ENCODE results near the gene NOL6. TPM values are rescaled to one million over a fixed set of nuclear protein-coding genes. Genes with fewer than 3 reads are reported as not detected.
A peak's percentile ranks its signal among the peaks of the same experiment; 100 is the strongest.

Gene NOL6
- total RNA-seq, 1 donor from 2014 or later: 35.7 TPM

DNA sequence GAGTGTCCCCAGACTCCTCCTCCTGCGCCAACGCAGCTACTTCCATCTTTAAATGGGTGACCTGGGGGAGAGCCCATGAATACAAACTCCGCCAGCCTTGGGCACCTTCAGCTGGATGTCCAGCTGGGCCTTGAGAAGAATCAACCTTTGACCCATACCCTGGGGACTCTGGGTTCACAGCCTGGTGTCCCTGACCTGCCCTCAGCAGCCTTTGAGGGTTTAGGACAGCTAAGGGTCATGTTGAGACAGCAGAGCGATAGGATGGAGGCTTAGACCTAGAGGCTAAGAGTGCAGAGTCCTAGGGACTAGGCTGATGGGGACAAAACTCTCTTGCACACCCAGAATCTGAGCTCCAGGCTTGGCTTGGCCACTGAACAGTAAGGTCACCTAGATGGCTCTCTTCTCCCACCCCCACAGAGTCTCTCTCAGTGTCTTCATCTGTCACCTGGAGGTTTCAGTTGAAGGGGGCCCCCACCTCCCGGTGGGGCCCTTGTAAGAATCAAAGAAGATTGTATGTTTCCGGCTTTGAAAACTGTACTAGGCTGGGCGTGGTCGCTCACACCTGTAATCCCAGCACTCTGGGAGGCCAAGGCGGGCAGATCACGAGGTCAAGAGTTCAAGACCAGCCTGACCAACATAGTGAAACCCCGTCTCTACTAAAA is 19.6 kb downstream of the NOL6 start:
- no peak for DNase-seq (ENCODE audit: low spot score)

DNA sequence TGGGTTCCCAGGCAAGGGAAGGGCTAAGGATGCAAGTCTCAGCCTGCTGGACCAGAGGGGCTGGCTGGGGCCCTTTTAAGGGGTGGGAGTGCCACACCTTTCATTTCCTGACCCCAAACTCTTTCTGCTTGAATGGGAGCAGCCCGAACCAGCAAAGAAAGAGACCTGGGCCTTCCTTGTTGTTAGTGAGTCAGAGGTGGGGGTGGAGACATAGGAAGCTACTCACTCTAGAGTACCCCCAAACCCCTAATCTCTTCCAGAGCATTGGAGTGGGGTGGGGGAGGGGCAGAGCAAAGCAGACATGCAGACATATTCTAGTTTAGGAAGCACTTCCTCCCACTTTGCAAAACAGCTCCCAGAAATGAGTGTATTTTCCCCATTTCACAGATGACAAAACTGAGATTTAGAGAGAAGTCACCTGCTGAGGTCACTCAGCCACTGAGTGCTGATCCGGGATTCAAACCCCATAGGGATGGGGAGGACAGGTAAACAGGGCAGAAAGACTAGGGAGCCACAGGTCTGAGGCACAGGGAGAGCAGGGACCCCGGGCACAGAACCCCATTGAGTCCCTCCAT is 20.4 kb downstream of the NOL6 start:
- no peak for DNase-seq (ENCODE audit: low spot score)

DNA sequence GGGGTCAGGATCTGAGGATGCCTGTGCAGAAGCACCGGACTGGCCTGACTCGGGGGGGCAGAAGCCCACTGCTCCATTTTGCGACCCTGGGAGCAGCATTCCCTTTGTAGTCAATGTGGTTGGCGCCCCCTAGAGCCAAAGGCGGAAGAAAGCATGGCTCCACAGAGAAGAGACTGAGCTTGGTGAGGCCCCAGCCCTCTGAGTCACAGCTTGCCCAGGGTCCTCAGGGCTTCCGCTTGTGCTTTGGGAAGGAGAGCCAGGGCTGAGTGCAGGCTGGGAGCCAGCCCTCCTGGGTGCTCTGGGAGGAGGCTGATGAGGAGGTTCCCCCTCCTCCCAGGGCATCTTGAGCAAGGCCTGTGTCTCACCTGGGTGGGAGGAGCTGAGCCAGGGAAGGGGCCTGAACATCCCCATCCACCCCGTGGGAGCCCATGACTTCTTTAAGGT is 20.9 kb downstream of the NOL6 start:
- no peak for DNase-seq (ENCODE audit: low spot score)

DNA sequence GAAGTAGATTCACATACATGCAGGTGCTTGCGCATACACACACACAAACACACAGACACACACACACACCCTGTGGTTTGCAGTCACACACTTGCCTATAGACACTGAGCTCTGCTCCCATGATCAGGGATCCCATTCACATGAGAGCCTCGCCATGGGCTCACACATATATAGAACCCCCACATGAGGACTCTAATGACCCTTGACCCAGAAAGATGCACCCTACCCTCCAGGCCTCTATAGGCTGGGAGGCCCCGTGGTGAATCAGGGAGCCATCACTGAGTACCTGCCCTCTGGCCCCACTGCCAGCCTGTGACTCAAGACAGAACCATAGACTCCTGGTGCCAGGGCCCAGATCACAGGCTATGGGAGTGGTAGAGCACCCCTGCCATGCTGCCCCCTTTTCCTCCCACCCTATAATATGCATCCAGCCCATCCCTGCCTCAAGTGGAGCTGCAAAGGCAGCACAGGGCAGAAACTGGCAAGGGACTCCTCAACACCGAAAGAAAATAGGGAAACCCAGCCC is 23.0 kb downstream of the NOL6 start:
- DNase-seq (ENCODE audit: low spot score): no peak

DNA sequence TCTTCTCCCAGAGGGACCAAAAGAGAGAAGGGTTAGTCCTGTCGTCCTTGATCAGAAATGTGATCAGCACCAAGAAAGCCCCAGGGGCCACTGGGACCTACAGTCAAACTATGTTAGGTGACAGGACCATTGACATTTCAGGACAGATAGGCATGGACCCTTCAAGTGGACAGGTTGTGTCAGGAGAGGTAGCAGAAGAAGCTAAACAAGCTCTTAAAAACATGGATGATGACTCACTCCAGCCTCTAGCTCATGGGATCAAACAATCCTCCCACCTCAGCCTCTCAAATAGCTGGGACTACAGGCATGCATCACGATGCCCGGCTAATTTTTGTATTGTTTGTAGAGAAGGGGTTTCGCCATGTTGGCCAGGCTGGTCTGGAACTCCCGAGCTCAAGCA is 24.0 kb downstream of the NOL6 start:
- DNase-seq (ENCODE audit: low spot score): no peak

DNA sequence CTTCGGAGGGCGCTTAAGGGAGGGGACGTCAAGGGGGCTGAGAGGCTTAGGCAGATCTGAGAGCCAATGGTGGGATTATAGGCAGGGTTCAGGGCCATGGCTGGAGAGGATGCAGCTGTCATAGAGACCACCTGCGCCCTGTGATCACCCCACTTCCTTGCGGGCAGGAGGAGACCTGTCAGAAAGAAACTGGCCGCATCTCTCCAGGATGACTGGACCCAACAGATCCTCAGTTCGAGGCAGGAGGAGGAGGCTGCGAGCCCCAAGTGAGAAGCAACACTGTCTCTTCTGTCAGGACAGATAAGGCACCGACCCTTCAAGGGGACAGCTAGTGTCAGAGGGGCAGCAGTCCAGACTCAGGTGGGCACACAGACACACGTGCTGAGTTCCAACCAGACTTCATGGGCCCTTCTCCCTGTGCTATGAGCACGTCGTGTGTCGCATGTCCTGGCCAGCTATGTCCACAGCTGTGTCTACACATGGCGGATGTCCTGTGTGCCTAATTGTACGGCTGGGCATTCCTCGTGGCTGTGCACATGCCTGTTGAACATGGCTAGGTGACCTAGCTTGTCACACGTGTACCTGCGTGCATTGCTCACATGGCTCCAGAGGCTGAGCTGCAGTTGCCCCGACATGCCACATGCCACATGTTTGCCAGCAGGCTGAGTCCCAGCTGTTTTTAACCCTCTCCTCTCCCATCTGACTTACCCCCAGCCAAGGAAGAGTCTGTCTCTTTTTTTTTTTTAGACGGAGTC is 25.7 kb downstream of the NOL6 start:
- DNase-seq (ENCODE audit: low spot score): no peak

DNA sequence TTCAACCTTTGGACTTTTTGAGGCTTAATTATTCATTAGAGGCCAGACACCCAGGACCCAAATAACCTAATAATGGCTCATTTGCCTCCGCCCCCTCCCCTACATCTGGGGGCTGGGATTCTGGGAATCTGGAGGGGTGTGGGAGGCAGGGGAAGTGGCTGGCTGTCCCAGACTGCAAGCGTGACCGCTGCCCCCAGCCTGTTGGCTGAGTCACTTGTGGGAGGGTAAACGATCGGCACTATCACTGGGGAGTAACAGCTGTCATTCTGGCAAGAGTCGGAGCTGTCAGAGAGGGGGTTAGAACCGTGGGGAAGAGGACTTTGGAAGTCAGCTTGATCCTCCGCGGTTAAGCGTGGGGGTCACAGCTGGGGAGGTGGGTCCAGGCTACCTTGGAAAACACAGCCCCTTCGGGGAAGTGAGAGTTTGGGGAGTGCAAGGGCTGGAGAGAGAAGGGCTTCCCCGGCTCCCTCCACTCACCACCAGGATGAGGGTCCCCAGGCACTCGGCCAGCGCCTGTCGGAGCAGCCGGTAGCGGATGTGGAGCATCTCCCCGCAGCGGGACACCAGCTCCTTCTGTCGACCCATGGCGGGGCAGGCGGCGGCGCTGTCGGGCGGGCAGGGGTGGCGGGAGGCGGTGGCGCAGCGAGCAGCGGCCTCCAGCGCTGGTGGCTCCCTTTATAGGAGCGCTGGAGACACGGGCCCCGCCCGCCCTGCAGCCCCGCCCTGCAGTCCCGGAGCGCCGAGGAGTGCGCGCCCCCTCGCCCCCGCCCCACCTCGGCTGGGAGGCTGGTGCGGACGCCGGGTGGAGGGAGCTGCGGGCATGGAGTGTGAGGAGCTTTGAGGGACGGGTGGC is 26.6 kb downstream of the NOL6 start, which contains the start of gene AQP3:
AQP3 (minus strand) TSS at position 648 of the 853 bp plus-strand sequence; CDS start at position 585, 63 bp downstream.
- peak; percentile 92 for DNase-seq (ENCODE audit: low spot score)

DNA sequence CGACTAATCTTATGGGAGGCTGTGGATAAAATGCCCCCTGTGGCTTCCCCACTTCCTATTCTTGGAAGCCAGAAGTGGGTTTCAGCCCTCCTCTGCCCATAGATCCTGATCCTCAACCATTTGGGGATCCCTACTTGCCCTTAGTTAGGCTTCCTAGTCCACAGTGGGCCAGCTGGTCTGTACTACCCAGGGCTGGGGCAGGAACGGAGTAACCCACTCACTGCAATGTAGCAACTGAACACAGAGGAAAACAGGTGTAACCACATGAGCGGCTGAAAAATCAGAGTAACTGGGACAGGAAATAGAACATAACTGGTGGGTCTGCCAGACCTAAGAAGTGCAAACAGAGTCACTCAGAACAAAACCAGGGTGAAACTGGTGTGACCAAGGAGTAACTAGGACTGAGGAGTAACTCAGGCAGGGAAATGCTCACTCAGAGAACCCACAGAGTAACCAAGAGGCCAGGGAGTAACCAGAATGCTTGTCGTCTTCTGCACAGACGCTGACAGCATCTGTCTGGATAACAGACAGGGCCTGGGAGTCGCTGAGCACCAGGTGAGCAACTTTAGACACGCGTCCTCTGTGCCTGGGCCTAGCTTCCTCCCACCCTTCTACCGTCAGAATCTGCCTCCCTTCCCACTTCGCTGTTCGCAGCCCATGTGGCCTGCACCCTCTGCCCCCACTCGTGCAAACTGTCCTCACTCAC is 27.3 kb downstream of the NOL6 start:
- no peak for DNase-seq (ENCODE audit: low spot score)

DNA sequence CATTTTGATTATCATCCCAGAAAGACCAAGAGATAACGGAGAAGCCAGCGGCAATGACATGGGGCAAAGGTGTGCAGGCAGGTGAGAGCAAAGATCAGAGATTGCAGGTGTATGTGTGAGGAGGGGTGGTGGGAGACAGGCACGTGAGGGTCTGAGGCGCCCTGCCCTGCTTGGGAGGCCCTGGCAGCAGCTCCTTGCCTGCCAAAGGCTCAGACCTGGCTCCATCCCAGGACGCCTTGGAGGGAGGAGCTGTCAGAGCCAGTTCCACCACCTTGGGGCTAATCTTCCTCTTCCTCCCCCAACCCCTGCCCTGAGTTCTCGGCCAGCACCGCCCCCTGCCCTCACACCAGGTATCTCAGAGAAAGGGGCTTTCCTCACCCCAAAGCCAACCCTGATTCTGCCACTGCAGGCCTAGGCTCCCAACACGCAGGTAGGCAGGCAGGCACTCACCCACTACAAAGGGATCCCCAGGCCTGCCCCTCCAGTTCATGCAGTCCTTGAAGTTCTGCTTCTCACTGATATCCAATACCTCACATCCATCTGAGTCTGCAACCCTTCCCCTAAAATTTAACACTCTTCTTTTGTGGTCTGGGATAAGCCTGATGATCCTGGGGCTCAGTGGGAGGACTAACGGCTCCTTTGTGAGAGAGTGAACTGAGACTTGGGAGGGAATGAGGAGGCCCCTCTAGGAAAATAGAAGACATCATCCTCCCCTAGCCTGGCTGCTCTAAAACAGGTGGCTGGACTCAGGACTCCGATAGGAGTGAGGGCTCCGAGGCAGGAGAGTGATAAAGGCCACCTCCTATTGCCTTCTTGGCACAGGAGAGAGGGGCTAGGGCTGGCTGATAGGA is 28.1 kb downstream of the NOL6 start:
- DNase-seq (ENCODE audit: low spot score): no peak

DNA sequence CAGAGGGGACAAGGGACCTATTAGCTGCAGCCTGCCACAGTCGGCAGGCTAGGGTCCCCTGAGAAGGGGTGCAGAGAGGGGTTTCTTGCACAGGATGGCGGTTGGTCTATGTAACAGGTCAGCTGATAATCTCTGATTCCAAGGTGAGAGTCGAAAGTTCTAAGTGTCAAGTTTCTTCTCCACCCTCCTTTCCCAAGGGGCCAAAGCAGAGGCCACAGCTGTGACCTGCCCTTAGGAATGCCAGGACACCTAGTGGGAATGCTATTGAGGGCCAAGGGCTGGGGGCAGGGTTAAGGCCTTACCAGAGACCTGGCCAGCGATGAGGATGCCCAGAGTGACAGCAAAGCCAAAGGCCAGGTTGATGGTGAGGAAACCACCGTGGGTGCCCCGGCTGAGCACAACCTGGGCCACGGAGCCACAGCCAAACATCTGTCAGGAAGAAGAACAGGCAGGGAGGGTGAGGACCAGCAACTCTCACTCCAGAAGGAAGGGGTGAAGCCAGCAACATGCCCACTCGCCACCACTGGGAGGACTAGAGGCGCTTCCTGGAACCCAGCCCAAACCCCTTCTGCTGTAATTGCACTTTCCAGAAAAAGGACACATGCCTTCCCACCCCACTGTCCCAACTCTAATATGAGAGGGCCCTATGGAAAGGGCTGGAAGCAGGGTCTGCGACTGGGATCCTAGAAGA is 30.1 kb downstream of the NOL6 start:
- no peak for DNase-seq (ENCODE audit: low spot score)

DNA sequence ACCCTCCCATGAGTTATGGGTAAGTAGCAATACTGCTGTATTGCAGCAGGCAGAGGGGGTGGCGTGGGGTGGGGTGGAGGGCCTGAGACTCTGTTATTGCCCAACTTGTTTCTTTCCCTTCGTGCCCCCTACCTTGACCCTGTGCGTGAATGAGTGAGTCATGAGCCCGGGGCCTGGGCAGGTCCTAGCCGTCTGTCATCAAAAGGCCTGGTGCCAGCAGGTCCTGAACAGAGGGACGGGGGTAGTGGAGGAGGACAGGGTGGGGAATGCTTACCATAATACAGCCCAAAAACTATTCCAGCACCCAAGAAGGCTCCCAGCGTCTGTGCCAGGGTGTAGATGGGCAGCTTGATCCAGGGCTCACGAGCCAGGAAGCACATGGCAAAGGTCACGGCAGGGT is 30.7 kb downstream of the NOL6 start:
- no peak for DNase-seq (ENCODE audit: low spot score)

DNA sequence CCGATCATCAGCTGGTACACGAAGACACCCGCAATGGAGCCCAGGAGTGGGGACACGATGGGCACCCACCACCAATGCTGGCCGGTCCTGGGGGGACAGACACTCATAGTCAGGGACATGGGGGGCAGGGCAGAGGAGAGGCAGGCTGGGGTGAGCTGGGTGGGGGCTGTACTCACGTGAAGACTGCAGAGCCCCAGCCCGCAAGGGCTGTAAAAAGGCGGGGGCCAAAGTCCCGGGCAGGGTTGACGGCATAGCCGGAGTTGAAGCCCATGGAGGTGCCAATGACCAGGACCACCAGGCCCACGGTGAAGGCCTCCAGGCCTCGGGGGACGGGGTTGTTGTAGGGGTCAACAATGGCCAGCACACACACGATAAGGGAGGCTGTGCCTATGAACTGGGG is 31.6 kb downstream of the NOL6 start:
- no peak for DNase-seq (ENCODE audit: low spot score)

DNA sequence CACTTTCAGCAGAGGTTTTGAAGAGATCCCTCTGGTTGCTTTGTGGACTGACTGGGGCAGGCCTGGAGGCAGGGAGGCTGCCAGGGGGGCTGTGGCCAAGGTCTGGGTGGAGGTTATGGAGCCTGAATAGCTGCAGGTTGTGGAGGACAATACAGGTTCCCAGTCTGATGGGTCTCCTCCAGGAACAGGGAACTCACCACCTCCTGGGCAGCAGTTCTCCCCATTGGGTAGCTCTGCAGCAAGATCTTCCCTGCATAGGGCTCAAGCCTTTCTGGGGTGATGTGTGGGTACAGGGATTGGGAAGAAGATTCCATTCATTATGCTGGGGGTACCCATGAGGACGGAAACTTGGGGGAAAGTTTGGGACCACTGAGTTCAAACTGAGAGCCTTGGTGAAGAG is 33.1 kb downstream of the NOL6 start:
- DNase-seq (ENCODE audit: low spot score): no peak

DNA sequence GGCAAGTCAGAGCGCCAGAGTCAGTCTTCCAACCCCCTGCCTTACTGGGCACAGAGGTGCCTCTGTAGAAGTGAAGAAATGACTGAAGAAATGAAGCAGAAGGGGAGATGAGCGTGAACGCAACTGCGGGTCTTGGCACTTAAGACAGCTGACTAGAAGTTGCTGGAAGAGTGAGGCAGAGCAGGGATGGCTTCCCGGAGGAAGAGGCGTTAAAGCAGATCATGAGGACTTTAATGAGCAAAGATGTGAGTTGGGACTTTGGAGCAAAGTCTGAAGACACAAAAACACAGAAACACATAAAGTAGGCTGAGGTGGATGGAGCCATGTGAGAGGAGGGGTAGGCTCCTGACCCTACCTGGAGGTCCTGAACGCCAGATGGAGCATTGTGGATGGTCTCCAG is 33.5 kb downstream of the NOL6 start:
- DNase-seq (ENCODE audit: low spot score): no peak

DNA sequence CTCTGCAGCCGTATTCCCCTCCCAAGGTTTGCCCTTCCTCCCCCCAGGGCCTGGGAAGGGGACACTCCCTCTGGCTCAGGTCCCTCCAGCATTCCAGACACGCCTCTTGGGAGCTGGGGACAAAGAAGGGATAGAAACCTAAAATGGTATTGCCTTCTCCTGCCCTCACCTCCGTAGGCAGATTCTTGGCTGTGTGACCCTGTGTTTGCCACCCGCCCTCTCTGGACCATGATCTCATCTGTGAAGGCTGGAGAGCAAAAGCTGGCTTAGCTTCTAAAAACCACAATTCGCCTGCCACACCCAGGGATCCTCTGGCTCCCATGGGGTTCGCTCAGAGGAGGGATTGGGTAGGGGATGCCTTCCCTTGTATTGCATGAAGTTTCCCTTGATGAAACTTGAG is 34.0 kb downstream of the NOL6 start:
- DNase-seq (ENCODE audit: low spot score): no peak

DNA sequence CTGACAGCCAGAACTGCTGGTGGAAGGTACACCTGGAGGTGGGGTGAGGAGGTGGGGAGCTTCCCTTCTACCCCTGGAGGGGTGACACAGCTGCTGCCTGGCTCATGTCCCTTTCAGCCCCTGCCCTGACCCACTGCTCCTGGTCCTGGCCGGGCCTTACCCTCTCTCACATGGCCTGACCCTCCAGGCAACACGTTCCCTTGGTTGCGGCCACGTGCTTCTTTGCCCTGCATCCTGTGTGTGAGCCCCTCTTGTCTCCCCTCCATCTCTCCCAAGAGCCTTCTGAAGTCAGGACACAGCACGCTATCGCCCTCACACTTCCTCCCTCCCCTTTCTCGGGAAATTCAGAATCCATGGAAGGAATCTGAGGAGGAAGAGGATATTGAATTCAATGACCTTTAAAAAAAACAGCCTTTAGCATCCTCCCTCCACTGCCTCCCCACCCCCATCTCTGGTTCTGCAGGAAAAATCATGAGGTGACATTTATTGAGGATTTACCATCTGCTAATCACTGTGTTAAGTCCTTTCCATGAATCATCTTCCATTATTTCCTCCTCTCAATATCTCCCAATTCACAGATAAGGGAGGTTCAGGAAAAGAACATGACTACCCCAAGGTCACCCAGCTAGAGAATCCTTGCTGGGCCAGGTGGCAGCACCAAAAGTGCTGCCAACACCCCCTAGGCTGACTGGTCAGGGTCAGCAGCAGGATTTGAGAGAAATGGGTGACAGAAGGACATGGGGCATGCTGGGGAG is 34.6 kb downstream of the NOL6 start:
- no peak for DNase-seq (ENCODE audit: low spot score)

DNA sequence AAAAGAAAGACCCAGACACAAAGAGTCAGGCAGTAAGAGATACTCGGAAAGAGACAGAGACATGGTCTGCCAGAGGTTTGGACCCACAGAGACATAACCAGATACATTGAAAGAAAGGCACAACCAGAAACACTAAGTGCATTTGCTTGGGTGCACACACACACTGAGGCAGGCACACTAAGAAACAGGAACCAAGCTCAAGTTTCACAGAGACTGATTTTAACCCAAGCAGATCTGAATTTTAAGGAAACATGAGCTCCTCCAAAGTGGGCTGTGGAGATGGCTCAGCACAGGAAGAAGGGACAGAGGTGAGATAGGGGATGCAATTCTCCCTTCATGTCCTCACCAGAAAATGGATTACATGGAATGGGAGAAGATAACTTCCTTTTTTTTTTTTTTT is 35.8 kb downstream of the NOL6 start:
- no peak for DNase-seq (ENCODE audit: low spot score)

DNA sequence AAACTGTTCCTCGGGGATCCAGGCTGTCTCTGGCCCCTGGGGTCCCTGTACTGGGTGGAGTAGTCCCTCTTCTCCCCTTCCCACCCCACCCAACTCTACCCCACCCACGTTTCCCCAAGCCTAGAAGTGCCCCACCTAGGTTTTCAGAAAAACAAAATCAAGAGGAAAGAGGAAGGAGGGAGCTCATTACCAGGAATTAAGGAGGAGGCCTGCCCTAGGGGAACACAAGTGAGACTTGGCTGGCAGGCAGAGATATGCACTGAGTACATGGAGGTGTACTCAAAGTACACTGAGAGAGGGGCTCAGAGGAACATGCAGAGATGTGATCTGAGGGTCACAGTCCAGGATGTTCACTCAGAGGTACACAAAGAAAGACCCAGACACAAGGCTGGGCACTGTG is 36.5 kb downstream of the NOL6 start:
- DNase-seq (ENCODE audit: low spot score): no peak
